Measurements from ENCODE around the gene EXOC3L2. TPM values are rescaled to one million over a fixed set of nuclear protein-coding genes. Genes with fewer than 3 reads are reported as not detected.

Gene EXOC3L2
- polyA plus RNA-seq, 1 experiment = 0.04 TPM

DNA sequence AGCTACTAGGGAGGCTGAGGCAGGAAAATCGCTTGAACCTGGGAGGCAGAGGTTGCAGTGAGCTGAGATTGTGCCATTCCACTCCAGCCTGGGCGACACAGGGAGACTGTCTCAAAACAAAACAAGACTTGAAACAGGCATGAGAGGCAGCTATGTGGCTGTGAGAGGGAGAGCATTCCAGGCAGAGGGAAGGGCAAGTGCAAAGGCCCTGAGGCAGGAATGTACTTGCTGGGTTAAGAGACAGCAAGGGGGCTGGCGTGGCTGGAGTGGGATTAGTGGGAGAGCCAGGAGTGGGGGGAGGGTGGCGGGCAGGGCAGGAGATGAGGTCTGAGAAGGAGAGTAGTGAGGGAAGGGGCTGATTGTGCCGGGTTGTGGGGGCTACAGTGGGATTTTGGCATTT lies 21.3 kb downstream of the EXOC3L2 start:
- no peak overlapping the region for H3K4me3 ChIP-seq (ENCODE audit: low read depth, low read length)
- TF ChIP-seq, protein P1, sequence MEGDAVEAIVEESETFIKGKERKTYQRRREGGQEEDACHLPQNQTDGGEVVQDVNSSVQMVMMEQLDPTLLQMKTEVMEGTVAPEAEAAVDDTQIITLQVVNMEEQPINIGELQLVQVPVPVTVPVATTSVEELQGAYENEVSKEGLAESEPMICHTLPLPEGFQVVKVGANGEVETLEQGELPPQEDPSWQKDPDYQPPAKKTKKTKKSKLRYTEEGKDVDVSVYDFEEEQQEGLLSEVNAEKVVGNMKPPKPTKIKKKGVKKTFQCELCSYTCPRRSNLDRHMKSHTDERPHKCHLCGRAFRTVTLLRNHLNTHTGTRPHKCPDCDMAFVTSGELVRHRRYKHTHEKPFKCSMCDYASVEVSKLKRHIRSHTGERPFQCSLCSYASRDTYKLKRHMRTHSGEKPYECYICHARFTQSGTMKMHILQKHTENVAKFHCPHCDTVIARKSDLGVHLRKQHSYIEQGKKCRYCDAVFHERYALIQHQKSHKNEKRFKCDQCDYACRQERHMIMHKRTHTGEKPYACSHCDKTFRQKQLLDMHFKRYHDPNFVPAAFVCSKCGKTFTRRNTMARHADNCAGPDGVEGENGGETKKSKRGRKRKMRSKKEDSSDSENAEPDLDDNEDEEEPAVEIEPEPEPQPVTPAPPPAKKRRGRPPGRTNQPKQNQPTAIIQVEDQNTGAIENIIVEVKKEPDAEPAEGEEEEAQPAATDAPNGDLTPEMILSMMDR (IDR thresholded peaks at IDR 0.05; ENCODE audit: insufficient read depth, low read depth, low read length) = no peak
- no peak for DNase-seq (ENCODE audit: low read depth)
- POLR2A ChIA-PET = no interaction called here
- H3K36me3 ChIP-seq (ENCODE audit: control insufficient read depth, insufficient read depth, low read length) = no peaks in the 10 kb centered on the region
- CTCF ChIA-PET = interaction anchor here (0.7 kb wide), 1 partner anchor 103 kb away, joined by 3 read pairs; no protein-coding TSS in a partner anchor
- peaks cover 6% of the 10 kb centered on the region for H3K27me3 ChIP-seq (ENCODE audit: control insufficient read depth, insufficient read depth, low read length)

DNA sequence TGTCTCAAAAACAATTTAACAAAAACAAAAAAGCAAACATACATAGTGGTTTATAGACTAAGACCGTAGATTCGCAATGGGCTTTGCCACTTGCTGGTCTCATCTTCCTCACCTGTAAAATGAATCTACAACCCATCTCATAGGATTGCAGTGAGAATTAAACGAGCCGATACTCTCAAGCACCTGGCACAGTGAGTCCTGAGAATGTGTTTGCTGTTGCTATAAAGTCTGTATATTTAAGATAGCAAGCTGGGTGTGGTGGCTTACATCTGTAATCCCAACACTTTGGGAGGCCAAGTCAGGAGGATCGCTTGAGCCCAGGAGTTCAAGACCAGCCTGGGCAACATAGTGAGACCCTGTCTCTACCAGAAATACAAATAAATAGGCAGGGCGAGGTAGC lies 22.5 kb downstream of the EXOC3L2 start:
- no peaks in the 10 kb centered on the region for H3K36me3 ChIP-seq (ENCODE audit: control insufficient read depth, insufficient read depth, low read length)
- no peak overlapping the region for H3K4me3 ChIP-seq (ENCODE audit: low read depth, low read length)
- ChIA-PET CTCF (no interaction called here), POLR2A (no interaction called here)
- TF ChIP-seq, protein P1 (IDR thresholded peaks at IDR 0.05; ENCODE audit: insufficient read depth, low read depth, low read length) = no peak
- H3K27me3 ChIP-seq (ENCODE audit: control insufficient read depth, insufficient read depth, low read length) = peaks cover 12% of the 10 kb centered on the region
- no peak for DNase-seq (ENCODE audit: low read depth)

DNA sequence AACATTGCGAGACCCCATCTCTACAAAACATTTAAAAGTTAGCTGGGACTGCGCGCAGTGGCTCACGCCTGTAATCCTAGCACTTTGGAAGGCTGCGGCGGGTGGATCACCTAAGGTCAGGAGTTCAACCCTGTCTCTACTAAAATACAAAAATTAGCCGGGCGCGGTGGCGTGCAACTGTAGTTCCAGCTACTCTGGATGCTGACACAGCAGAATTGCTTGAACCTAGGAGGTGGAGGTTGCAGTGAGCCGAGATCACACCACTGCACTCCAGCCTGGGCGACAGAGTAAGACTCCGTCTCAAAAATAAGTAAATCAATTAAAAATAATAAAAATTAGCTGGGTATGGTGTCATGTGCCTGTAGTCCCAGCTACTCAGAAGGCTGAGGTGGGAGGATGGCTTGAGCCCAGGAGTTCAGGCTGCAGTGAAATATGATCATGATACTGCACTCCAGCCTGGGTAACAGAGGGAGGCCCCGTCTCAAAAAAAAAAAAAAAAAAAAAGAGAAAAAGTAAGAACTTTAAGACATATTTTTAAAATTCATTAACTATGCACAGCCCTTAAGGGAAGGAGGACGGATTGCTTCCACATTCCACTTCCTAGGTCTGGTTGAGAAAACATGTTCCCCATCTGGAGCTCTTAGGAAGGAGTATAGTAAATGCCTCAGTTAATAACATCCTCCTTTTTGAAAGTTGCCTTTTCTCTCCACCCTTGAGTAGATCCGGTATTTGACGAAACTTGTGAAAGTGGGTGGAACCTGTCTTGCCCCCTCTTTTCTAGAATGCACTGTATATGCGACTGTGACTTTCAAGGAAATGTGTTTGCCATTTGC lies 26.1 kb downstream of the EXOC3L2 start:
- Histone ChIP-seq H3K27me3 (ENCODE audit: control insufficient read depth, insufficient read depth, low read length) (peaks cover 19% of the 10 kb centered on the region), H3K36me3 (ENCODE audit: control insufficient read depth, insufficient read depth, low read length) (no peaks in the 10 kb centered on the region), H3K4me3 (ENCODE audit: low read depth, low read length) (no peak overlapping the region)
- TF ChIP-seq, protein P1 (IDR thresholded peaks at IDR 0.05; ENCODE audit: insufficient read depth, low read depth, low read length) = no peak
- ChIA-PET CTCF (no interaction called here), POLR2A (no interaction called here)
- DNase-seq (ENCODE audit: low read depth) = no peak

DNA sequence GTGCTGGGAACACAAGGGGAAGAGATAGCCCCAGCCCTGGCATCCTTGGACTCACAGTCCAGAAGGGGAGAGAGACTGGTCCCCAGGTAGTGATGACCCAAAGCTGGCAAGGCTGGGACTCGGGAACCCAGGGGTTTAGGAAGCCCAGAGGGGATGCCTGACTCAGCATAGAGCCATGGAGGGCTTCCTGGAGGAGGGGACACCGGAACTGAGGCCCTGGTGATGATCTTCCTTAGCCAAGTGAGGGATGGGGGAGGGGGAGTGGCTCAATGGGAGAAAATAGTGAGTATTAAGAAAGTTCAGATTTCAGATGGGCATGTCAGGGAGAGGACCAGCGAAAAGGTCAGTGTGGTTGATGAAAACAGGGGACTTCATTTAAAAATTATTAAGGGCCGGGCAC lies 26.8 kb downstream of the EXOC3L2 start:
- TF ChIP-seq, protein P1 (IDR thresholded peaks at IDR 0.05; ENCODE audit: insufficient read depth, low read depth, low read length) = no peak
- CTCF ChIA-PET = no interaction called here
- no peak overlapping the region for H3K4me3 ChIP-seq (ENCODE audit: low read depth, low read length)
- peaks cover 19% of the 10 kb centered on the region for H3K27me3 ChIP-seq (ENCODE audit: control insufficient read depth, insufficient read depth, low read length)
- DNase-seq (ENCODE audit: low read depth) = no peak
- H3K36me3 ChIP-seq (ENCODE audit: control insufficient read depth, insufficient read depth, low read length) = no peaks in the 10 kb centered on the region
- POLR2A ChIA-PET = no interaction called here

DNA sequence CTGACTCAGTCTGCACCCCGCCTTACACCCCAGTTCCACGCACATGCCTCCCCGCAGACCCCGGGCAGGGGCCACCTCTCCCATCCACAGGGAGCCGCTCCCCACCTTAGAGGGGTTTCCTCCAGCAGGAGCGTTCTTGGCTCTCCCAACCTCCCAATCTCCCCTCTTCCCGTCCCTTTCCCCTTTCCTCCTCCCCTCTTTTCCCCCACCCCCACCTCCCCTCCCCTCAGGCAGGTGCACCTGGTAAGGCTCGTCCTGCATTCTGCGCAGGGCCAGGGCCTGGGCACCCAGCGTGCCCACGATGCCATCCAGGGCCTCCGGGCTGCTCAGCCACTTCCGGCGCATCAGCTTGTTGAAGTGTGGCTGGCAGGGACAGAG lies 27.3 kb downstream of the EXOC3L2 start:
- Histone ChIP-seq H3K4me3 (ENCODE audit: low read depth, low read length) (no peak overlapping the region), H3K36me3 (ENCODE audit: control insufficient read depth, insufficient read depth, low read length) (no peaks in the 10 kb centered on the region), H3K27me3 (ENCODE audit: control insufficient read depth, insufficient read depth, low read length) (peaks cover 19% of the 10 kb centered on the region)
- CTCF ChIA-PET = no interaction called here
- TF ChIP-seq, protein P1 (IDR thresholded peaks at IDR 0.05; ENCODE audit: insufficient read depth, low read depth, low read length) = no peak
- POLR2A ChIA-PET = no interaction called here
- no peak for DNase-seq (ENCODE audit: low read depth)
